ENCODE measurements around the gene VDAC1.

The VDAC1 gene, protein sequence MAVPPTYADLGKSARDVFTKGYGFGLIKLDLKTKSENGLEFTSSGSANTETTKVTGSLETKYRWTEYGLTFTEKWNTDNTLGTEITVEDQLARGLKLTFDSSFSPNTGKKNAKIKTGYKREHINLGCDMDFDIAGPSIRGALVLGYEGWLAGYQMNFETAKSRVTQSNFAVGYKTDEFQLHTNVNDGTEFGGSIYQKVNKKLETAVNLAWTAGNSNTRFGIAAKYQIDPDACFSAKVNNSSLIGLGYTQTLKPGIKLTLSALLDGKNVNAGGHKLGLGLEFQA

DNA sequence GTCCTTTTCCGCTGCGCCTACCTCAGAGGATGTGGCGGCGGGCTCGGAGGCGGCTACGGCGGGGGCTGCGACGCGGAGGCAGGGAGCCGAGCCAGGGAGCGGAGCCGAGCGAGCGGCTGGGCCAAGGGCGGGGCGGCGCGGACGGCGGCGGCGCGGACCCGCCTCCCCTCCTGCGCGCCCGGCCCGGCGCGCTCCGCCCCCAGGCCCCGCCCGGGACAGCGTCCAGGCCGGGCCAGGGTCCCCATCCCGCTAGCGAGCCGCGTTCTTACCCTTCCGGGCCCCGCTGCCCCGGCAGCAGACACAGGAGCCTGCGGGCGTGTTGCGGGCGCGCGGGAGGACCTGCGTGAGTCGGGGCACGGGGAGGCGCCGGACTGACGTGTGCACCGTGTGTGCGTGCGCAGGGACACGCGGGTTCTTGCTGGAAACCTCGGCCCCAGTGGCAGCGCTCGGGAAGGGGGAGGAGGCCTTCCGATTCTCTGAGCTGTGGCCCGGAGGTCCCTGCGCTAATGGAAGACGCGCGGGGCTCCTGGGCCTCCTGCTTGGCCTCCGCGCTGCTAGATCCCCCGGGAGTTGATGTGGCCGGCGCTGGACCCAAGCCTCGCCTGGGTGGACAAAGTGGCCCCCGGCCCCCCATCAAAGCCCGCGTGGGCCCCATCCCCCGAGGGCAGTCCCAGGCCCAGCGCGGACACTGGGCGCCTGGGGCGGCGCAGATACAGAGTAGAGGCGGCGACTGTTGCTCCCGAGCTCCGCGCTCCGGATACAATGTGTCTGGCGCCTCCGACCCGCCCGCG, at the start of gene VDAC1:
Gene VDAC1 (minus strand): TSS at position 350 of the 791 bp plus-strand sequence. CDS start 11,963 bp downstream, outside the sequence.
- no peaks in the 10 kb centered on the region for H3K27me3 Mint-ChIP-seq (ENCODE audit: low read depth, poor library complexity)
- peaks cover 14% of the 10 kb centered on the region for H3K36me3 Mint-ChIP-seq (ENCODE audit: low read depth)
- H3K4me1 Mint-ChIP-seq = peaks cover 62% of the 10 kb centered on the region
- H3K27ac Mint-ChIP-seq = peak within 1 kb of the TSS; percentile 99
- H3K9me3 Mint-ChIP-seq = no peaks in the 10 kb centered on the region
- DNase-seq = peak; percentile 82
- TF ChIP-seq CTCF (IDR thresholded peaks at IDR 0.05) = no peak
- H3K4me3 Mint-ChIP-seq = peak within 1 kb of the TSS; percentile 92

DNA sequence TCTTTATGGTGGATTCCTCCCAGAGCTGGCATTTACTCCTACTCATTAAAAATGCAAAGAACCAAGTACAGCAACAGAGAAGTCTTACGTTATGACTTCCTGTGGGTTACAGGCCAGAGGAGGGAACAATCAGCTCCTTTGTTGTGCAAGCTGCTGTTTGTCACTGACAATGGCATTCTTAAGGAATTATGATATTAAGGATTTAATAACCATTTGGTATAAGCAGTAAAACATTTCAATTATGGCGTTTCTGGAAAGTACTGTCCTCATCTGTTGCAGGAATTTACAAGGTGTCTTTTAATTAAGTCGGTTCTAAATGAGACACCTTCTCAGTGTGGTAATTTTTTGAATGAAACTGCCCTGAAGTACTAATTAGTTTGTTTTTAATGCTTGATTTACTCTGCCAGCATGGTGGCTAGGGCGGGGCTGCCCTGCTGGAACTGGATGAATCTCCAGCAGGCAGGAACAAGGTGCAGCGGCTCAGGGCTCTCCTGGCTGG, 49.1 kb upstream of the VDAC1 start:
- Mint-ChIP-seq H3K36me3 (ENCODE audit: low read depth) (no peaks in the 10 kb centered on the region), H3K4me1 (peaks cover 24% of the 10 kb centered on the region), H3K4me3 (no peak overlapping the region), H3K27ac (no peak overlapping the region), H3K27me3 (ENCODE audit: low read depth, poor library complexity) (peaks cover 15% of the 10 kb centered on the region), H3K9me3 (no peaks in the 10 kb centered on the region)
- no peak for DNase-seq
- TF ChIP-seq CTCF (IDR thresholded peaks at IDR 0.05) = no peak

DNA sequence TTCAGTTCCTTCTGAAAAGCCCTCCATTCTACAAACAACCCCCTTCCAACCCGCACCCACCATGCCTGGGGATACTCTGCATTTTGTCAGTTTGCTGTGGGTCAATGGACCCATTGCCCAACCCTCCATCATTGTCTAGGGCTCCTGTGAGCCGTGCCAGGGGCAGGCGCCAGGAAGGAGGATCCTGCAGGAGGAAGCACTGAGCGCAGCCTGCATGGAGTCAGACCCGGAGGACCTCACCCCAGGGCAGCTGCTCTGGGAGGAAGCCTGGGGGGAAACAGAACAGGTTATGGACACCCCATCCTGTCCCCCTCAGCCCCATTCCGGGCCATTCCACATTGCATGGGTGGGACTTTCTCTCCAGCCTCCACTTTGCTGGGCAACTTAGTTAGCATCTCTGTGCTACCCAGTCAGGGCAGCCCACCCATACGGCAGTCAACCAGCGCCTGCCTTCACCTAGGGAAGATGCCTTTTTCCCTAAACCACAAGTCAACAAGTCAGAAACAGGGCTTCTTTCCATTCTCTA, 48.6 kb upstream of the VDAC1 start:
- H3K36me3 Mint-ChIP-seq (ENCODE audit: low read depth) = no peaks in the 10 kb centered on the region
- peaks cover 24% of the 10 kb centered on the region for H3K4me1 Mint-ChIP-seq
- no peak overlapping the region for H3K27ac Mint-ChIP-seq
- H3K4me3 Mint-ChIP-seq = no peak overlapping the region
- peaks cover 15% of the 10 kb centered on the region for H3K27me3 Mint-ChIP-seq (ENCODE audit: low read depth, poor library complexity)
- TF ChIP-seq CTCF (IDR thresholded peaks at IDR 0.05) = no peak
- DNase-seq = no peak
- H3K9me3 Mint-ChIP-seq = no peaks in the 10 kb centered on the region

DNA sequence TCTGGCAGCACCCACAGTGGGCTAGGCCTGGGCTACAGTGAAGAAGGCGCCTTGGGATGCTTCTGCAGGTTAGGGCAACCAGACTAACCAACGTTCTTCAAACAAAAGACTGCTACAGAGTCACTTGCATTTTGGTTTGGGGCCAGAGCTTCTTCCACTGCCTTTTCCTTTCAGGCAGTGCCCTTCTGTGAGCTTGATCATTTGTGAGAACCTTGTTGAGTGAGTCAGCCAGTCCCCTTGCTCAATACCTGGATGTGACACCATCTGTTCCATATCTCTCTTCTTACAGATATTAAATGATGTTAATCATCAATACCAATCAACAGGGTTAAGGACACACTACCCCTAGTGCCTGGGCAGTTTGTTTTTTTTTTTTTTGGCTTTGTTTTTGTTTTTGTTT, 46.5 kb upstream of the VDAC1 start:
- Mint-ChIP-seq H3K27me3 (ENCODE audit: low read depth, poor library complexity) (peaks cover 15% of the 10 kb centered on the region), H3K9me3 (no peaks in the 10 kb centered on the region), H3K27ac (no peak overlapping the region), H3K4me1 (peaks cover 24% of the 10 kb centered on the region), H3K4me3 (no peak overlapping the region), H3K36me3 (ENCODE audit: low read depth) (no peaks in the 10 kb centered on the region)
- TF ChIP-seq CTCF (IDR thresholded peaks at IDR 0.05) = no peak
- no peak for DNase-seq

- no peak for TF ChIP-seq CTCF (IDR thresholded peaks at IDR 0.05)
- no peaks in the 10 kb centered on the region for H3K9me3 Mint-ChIP-seq
- no peak overlapping the region for H3K27ac Mint-ChIP-seq
- no peak for DNase-seq
- H3K27me3 Mint-ChIP-seq (ENCODE audit: low read depth, poor library complexity) = peaks cover 11% of the 10 kb centered on the region
- peaks cover 17% of the 10 kb centered on the region for H3K4me1 Mint-ChIP-seq
- no peak overlapping the region for H3K4me3 Mint-ChIP-seq
- no peaks in the 10 kb centered on the region for H3K36me3 Mint-ChIP-seq (ENCODE audit: low read depth)
These were observed 44.1 kb upstream of the VDAC1 start for GRCh38 chr5:134048864-134049263.

Data from nephron progenitor cell (in vitro differentiated cells).